Esophagus squamous epithelium (tissue), 4 donors: ENCODE measurements around the gene PHLDB2.

Experiments
- POLR2A ChIP-seq, 4 donors: fragments of 450-650 bp; IDR thresholded peaks; one replicate each; pipeline ENCODE4 v1.6.1; 2017; ENCODE audit warnings: antibody characterized with exemption in 4 of 4, mild to moderate bottlenecking in 4 of 4, moderate library complexity in 3 of 4
- TF ChIP-seq, protein P1 (sequence below), 6 experiments: fragments of 450-650 bp in 4 of 6; fragments of 200-600 bp in 2 of 6; sonication (generic) in 2 of 6; IDR thresholded peaks; one replicate each; pipeline ENCODE4 v1.5.1; 2016 to 2019; ENCODE audit warnings: antibody characterized with exemption in 6 of 6, mild to moderate bottlenecking in 4 of 6, moderate library complexity in 4 of 6

DNA sequence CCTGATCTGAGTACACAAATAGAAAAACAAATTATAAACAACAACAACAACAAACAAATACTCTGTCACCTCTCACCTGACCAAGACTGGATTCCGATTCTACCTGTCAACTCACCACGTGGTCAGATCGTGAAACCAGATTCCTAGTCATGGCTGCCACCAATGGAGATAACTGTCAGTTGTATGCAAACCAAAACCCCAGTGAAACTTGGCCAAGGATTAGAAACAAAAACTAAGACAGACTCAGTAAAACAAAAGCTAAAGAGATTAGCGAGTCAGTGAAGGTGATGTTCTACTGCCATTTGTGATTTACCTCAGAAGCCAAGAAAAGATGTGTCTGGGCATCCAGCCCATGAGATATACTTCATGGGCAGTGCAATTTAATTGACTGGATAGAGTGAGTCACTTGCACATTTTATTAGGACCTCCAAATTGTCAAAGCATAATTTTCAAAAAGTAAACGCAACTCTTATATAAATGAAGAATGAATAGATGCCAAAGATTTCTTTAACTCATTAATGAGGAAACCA is 31.1 kb downstream of the PHLDB2 start:
- TF ChIP-seq, protein P1, sequence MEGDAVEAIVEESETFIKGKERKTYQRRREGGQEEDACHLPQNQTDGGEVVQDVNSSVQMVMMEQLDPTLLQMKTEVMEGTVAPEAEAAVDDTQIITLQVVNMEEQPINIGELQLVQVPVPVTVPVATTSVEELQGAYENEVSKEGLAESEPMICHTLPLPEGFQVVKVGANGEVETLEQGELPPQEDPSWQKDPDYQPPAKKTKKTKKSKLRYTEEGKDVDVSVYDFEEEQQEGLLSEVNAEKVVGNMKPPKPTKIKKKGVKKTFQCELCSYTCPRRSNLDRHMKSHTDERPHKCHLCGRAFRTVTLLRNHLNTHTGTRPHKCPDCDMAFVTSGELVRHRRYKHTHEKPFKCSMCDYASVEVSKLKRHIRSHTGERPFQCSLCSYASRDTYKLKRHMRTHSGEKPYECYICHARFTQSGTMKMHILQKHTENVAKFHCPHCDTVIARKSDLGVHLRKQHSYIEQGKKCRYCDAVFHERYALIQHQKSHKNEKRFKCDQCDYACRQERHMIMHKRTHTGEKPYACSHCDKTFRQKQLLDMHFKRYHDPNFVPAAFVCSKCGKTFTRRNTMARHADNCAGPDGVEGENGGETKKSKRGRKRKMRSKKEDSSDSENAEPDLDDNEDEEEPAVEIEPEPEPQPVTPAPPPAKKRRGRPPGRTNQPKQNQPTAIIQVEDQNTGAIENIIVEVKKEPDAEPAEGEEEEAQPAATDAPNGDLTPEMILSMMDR (IDR thresholded peaks at IDR 0.05), result no peak
- no peak for TF ChIP-seq POLR2A (IDR thresholded peaks at IDR 0.05)
